Fibroblast of skin of right biceps (primary cell): Measurements from ENCODE around the gene PSMA5.
"Not testable (repeated sequence)": the region's sequence is repeated elsewhere in the genome, so short reads cannot be mapped to it uniquely, and the experiment has no call there.

Experiments used
- DNase-seq: peaks from one replicate; pipeline ENCODE4 v3.0.0-alpha.2; 2013

Gene PSMA5

GRCh38 chr1:109427171-109427467, 871 bp upstream of the PSMA5 start:
- no peak for DNase-seq

GRCh38 chr1:109425391-109426280, 612 bp downstream of the PSMA5 start:
- peak; percentile 47 for DNase-seq

- DNase-seq = no peak
Measured at GRCh38 chr1:109423498-109423897, 2.8 kb downstream of the PSMA5 start.

GRCh38 chr1:109412551-109412950, 13.7 kb downstream of the PSMA5 start:
- DNase-seq = no peak

GRCh38 chr1:109404838-109405237, 21.4 kb downstream of the PSMA5 start:
- no peak for DNase-seq

DNA sequence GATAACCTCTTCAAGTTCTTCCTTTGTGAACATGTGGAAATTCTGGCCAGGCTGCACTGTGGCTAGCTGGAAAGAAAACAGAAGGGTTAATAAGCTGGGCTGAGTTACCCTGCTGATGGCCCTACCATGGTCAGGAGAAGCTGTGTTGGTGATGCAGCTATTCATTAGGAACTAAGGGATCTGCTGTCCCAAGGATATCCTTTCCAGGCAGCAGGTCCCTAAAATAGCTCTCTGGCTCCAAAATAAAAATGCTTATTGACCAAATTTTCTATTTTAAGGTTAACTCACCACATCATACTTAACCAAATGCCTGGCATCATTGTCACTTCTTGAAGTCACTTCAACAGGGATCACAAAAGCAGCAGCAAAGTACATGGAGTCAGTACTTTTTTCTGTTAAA, 24.2 kb downstream of the PSMA5 start:
- no peak for DNase-seq

DNA sequence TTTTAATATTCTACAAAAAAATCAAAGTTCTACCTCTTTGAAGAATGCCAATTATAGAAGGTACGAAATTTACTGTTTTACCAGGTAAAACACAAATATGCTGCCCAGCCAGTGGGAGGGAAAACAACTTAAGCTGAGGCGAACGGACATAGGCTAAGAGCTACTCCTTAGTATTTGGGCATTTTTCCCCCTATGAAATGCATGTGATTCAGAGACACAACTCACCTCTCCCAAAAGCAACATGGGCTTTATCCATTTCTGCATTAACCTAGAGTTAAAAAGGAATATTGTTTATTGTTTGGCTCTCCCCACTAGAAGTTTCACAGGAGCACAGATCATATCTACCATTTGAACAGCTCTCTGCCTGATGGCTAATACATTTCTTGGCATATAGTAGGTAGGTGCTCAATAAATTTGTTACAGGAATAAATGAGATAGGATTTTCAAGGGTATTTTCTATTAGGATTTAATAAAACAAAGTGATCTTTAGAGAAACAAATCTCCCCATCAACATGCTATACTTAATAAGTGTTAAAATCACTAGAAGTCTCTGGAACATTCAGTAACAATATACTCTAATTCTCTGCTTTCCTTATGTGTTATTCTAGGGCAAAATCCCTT, 26.1 kb downstream of the PSMA5 start:
- no peak for DNase-seq

- DNase-seq = peak; percentile 56
Measured at GRCh38 chr1:109399326-109399957, 26.8 kb downstream of the PSMA5 start.

DNA sequence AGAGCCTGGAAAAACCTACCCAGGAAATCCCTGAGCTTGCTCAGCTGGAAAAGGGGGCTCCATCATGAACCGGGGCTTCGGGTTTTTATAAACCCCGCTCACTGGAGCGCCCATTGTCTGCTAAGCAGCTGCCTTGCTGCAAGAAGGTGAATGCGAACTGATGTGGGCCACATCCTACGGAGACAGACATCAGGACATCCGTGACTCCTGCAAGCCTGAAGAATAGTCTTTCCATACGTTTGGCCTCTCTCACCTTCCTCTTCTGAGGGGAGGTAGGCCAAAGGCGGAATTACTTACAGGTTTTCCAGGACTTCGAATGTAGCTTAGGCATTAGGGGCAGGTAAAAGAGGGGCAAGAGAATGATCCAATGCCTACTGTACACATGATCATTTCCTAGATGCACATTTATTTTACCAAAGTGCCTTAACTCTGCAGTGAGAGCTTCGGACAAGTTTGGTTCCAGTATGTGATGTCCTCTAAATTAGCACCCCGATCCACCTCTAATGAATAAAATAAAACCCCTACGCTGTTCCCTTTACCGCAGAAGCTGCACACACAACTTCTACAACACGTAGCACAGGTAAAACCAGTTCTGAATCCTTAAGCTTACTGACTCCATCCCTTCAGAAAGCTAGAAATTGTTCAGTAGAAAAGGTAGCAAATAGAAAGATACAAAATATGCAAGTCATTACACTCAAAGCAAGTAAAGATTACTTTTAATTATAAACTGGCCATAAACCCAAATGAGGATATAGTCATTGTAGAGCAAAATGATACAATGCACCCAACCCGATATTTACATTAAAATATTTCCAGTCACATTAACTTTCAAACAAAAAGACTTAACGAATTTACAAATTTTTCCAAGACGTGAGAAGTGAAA, 27.7 kb downstream of the PSMA5 start:
- DNase-seq = no peak

- DNase-seq = peak; percentile 91
Measured at GRCh38 chr1:109397581-109398342, 28.5 kb downstream of the PSMA5 start, which contains the start of gene SORT1. SORT1 (minus strand) TSS chr1:109397918; CDS start chr1:109397892, 26 bp downstream.

DNA sequence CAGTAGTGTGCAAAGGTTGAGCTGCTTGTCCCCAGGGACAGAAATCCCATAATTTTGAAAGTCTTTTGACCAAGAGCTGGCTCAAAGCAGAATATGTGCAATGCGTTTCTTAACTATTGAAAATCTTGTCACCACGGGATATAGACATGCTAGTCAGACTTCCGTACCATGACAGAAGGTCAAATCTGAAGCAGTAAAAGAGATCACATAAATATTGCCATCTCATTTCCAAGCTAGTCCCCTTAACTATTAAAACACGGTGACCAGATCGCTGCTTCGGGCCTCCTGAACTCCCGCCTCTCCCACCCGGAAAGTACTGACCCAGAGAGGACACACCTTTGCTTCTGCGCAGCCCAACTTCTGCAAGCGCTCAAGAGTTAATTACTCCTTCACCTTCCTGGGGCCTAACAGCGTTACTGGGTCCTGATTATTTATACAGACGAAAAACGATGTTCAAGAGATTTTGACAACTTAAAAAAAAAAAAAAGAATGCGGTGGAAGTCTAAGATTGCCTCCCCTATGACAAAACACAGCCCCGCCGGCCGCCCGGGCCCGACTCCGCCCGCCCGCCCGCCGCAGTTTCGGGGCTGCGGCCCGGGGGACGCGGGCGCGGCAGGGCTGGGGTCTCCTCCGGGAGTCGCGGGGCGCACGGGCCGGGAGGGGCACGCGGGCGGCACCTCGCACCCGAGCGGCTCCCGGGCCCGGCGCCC, 29.2 kb downstream of the PSMA5 start:
- no peak for DNase-seq

DNA sequence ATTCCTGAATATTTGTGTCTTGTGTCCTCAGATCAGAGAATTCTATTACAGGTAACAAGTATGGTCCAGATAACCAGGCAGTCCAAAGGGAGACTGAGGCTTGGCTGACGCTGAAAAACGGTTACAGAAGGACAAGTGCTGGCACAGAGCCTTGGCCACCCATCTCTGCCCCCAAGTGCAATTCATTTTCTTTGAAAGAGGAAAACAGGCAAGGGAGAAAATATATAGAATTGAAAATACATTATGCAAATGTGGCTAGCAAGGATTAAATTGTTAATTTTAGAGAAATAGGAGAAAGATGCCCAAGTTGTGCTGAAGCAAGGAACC, 29.8 kb downstream of the PSMA5 start:
- no peak for DNase-seq

DNA sequence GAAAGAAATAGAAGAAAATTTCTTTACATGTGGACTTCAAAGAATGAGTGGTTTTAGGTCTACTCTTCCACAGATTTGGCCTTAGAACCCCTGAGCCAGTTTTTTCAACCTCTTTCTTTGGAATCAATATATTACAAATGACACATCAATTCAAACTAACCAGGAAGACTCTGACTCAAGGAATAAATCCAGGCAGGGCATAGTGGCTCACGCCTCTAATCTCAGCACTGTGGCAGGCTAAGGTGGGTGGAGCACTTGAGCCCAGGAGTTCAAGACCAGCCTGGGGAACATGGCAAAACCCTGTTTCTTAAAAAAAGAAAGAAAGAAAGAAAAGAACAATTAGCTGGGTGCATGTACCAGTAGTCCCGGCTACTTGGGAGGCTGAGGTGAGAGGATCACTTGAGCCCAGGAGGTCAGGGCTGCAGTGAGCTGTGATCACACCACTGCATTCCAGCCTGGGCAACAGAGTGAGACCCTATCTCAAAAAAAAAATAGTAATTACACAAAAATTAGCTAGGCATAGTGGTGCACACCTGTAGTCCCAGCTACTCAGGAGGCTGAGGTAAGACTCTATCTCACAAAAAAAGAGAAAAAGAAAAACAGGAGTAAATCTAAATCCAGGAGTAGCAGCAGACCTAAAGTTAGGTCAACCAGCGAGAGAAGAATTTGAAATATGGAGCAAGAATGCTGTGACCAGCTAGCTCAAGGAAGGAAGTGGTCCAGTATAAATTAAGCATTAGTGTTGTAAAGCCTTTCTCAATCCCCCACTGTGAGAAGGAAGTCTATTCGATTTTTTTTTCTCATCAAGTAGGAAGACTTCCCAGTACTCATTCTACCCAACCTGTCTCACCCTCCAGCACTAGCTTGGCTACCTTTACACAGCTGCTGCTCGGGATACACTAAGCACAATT, 30.4 kb downstream of the PSMA5 start:
- peak; percentile 76 for DNase-seq

GRCh38 chr1:109395282-109395599, 31.0 kb downstream of the PSMA5 start:
- DNase-seq = not testable (repeated sequence)

DNA sequence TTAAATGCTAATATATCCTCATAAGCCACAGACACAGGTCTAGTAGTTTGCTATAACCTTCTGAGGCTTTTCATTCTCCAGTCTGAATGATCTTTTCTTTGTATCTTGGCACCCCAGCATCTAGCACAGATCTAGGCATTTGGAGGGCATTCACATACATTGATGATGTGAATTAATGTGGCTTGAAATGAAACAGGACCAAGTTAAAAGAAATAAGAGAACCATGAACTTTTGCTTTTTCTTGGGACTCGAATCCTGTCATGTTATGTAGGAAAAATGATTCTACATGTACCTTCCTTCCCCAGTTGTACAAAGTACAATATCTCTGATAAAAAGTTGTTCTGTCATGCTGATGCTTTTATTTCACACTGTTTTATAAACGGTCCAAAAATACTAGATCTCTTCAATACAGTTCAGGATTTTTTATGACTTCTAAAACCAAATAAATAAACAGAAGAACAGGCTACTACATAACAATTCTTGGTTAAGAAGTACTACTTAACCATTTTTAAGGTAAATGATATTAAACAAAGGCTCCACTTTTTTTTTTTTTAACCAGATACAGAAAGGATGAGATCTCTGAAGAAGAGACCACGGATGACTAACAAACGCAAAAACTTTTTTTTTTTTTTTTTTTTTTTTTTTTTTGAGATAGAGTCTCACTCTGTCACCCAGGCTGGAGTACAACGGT, 31.5 kb downstream of the PSMA5 start:
- DNase-seq = no peak

- DNase-seq = no peak
Measured at GRCh38 chr1:109393617-109394233, 32.5 kb downstream of the PSMA5 start.

- DNase-seq = peak; percentile 42
Measured at GRCh38 chr1:109392788-109393616, 33.2 kb downstream of the PSMA5 start.

DNA sequence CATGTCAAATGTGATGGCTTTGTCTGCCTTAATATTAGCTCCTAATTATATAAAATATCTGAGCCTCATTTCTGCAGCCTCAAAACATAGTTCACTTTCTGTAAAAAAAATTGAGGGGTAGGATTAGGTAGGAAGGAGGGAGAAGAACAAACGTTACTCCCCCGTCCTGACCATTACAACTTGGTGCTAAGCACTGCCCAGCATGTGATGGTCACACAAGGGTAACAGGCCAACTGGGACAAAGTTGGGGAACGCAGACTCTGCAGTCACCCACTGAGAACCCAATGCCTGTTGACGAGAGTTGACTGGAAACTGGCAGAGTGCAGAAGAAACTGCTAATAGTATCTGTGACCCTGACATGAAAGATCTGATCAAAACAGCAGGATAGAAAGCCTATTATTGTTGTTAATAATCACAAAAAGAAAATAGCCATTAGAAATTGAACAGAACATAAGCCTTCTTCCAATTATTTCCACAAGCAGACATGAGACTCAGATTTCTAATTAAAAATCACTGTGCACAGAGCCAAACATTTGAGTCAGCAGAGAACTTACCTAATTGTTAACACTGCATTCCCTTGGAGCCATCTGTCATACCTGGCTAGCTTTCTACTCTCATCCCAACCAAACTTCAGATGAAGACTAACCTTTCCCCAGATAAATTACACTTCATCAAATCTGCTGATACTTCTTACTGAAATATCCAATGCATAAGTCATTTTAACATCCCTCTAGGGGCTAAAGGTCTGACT, 34.0 kb downstream of the PSMA5 start:
- DNase-seq = peak; percentile 20
